HepG2 (cell line): Measurements from ENCODE around the gene YBX2. TPM values are rescaled to one million over a fixed set of nuclear protein-coding genes. Genes with fewer than 3 reads are reported as not detected.

Source experiments
- ARNT2 ChIP-seq: sonication (generic); formaldehyde crosslinking; IDR thresholded peaks from 2 replicates; pipeline ENCODE4 v1.8.0; 2022; ENCODE audit warnings: mild to moderate bottlenecking, low read depth, missing genetic modification reagents, moderate library complexity
- BORCS8-MEF2B ChIP-seq: sonication (generic); formaldehyde crosslinking; IDR thresholded peaks from 2 replicates; pipeline ENCODE4 v1.8.0; 2022; ENCODE audit warnings: mild to moderate bottlenecking, missing genetic modification reagents
- EHMT2 ChIP-seq: fragments of 200-600 bp; sonication (generic); IDR thresholded peaks from 2 replicates; pipeline ENCODE4 v1.7.0; 2017; ENCODE audit warnings: antibody characterized with exemption, low read depth, low read length, borderline replicate concordance
- ELK4 ChIP-seq: sonication (generic); formaldehyde crosslinking; IDR thresholded peaks from 2 replicates; pipeline ENCODE4 v1.9.0; 2021; ENCODE audit warnings: missing genetic modification reagents, borderline replicate concordance
- FOXJ3 ChIP-seq: sonication (generic); formaldehyde crosslinking; IDR thresholded peaks from 2 replicates; pipeline ENCODE4 v1.4.0; 2020; ENCODE audit warnings: missing genetic modification reagents, mild to moderate bottlenecking, borderline replicate concordance
- HCFC1 ChIP-seq: fragments of 150-350 bp; IDR thresholded peaks from 2 replicates; pipeline ENCODE4 v1.6.1; 2014; ENCODE audit warnings: low read depth, low read length
- KDM3A ChIP-seq: IDR thresholded peaks from 2 replicates; pipeline ENCODE4 v1.6.1; 2018; ENCODE audit warnings: low read depth, missing compliant biosample characterization
- NCOA5 ChIP-seq: sonication (generic); formaldehyde crosslinking; IDR thresholded peaks from 2 replicates; pipeline ENCODE4 v1.4.0; 2020; ENCODE audit warnings: missing genetic modification reagents
- NONO ChIP-seq, 2 experiments: fragments of 450-650 bp in 1 of 2; sonication (generic) in 1 of 2; formaldehyde crosslinking in 1 of 2; IDR thresholded peaks in 1 of 2; conservative IDR thresholded peaks in 1 of 2; 2 replicates each; pipeline versions ENCODE4 v1.6.1 to v1.8.0; 2017 to 2022; ENCODE audit warnings: mild to moderate bottlenecking in 1 of 2, missing genetic modification reagents in 1 of 2, moderate library complexity in 1 of 2
- RAD21 ChIP-seq: fragments of 450-650 bp; formaldehyde crosslinking; IDR thresholded peaks from 2 replicates; pipeline ENCODE4 v1.5.0; 2020; ENCODE audit warnings: mild to moderate bottlenecking
- SMAD9 ChIP-seq: sonication (generic); formaldehyde crosslinking; IDR thresholded peaks from 2 replicates; pipeline ENCODE4 v1.5.1; 2020; ENCODE audit warnings: mild to moderate bottlenecking, missing genetic modification reagents
- STAT5B ChIP-seq: sonication (generic); formaldehyde crosslinking; IDR thresholded peaks from 2 replicates; pipeline ENCODE4 v1.4.0; 2020; ENCODE audit warnings: missing genetic modification reagents
- TCF7 ChIP-seq: sonication (generic); IDR thresholded peaks from 2 replicates; pipeline ENCODE4 v1.6.1; 2016; ENCODE audit warnings: antibody characterized with exemption, low read depth
- TMF1 ChIP-seq: sonication (generic); formaldehyde crosslinking; IDR thresholded peaks from 2 replicates; pipeline ENCODE4 v1.8.1; 2022; ENCODE audit warnings: low read depth, missing genetic modification reagents
- ZEB1 ChIP-seq: IDR thresholded peaks from 2 replicates; pipeline ENCODE4 v1.6.1; 2012; ENCODE audit warnings: mild to moderate bottlenecking, low read depth, inconsistent platforms; ENCODE audit not compliant: insufficient replicate concordance
- ZFAT ChIP-seq: sonication (generic); formaldehyde crosslinking; conservative IDR thresholded peaks from 2 replicates; pipeline ENCODE4 v1.8.1; 2023; ENCODE audit warnings: missing genetic modification reagents, inconsistent platforms
- ZNF121 ChIP-seq: sonication (generic); formaldehyde crosslinking; IDR thresholded peaks from 2 replicates; pipeline ENCODE4 v1.5.0; 2020; ENCODE audit warnings: mild to moderate bottlenecking, missing genetic modification reagents
- ZNF225 ChIP-seq: sonication (generic); formaldehyde crosslinking; IDR thresholded peaks from 2 replicates; pipeline ENCODE4 v1.4.0; 2020; ENCODE audit warnings: mild to moderate bottlenecking, missing genetic modification reagents
- ZNF318 ChIP-seq: sonication (generic); formaldehyde crosslinking; IDR thresholded peaks from 2 replicates; pipeline ENCODE4 v1.4.0; 2020; ENCODE audit warnings: mild to moderate bottlenecking, missing genetic modification reagents
- ZNF362 ChIP-seq: sonication (generic); formaldehyde crosslinking; IDR thresholded peaks from 2 replicates; pipeline ENCODE4 v1.4.0; 2020; ENCODE audit warnings: missing genetic modification reagents, mild to moderate bottlenecking, borderline replicate concordance
- ZSCAN31 ChIP-seq: sonication (generic); formaldehyde crosslinking; IDR thresholded peaks from 2 replicates; pipeline ENCODE4 v1.5.0; 2020; ENCODE audit warnings: low read depth, mild to moderate bottlenecking, missing genetic modification reagents
- polyA plus RNA-seq, 8 experiments: library from polyadenylated mRNA; depleted of rRNA in 3 of 8; stranded (reverse) in 7 of 8; unstranded in 1 of 8; fragments of >200 nt; fragmentation: Illumina TruSeq in 4 of 8; extraction: Trizol in 4 of 8; gene quantifications; 2 replicates each; pipeline versions ENCODE4 v1.2.1 to v1.2.3, GENCODE V29; 2011 to 2016; ENCODE audit warnings: low read depth in 4 of 8, missing spikeins in 1 of 8, mixed read lengths in 1 of 8; ENCODE audit not compliant: insufficient read depth in 1 of 8
- total RNA-seq, 5 experiments: library from RNA; depleted of rRNA; stranded (reverse); fragments of >200 nt; fragmentation: Illumina TruSeq; extraction: Trizol; gene quantifications; 2 replicates each; pipeline ENCODE4 v1.2.3, GENCODE V29; 2016; ENCODE audit warnings: low read depth in 1 of 5

The YBX2 gene
- total and polyA plus RNA-seq, 2 of the 13 experiments (the other 11 are each of a cell fraction or from before 2014, with no cell fraction given) = 0.12 to 0.22 TPM

- no peak for TF ChIP-seq ZNF121 (CRISPR knock-in tag)
- no peak for TF ChIP-seq ZSCAN31 (CRISPR knock-in tag)
- TF ChIP-seq TMF1 = peak; percentile 87; the same call in 1 of the 2 replicates
- no peak for TF ChIP-seq STAT5B (CRISPR knock-in tag)
- no peak for TF ChIP-seq EHMT2
- peak; percentile 81 for TF ChIP-seq ARNT2 (CRISPR knock-in tag)
- no peak for TF ChIP-seq ZNF225 (CRISPR knock-in tag)
- no peak for TF ChIP-seq TCF7
- no peak for TF ChIP-seq ZNF362 (CRISPR knock-in tag)
- peak; percentile 11; the same call in 1 of the 2 replicates for TF ChIP-seq ZNF318
- no peak for TF ChIP-seq NCOA5
- TF ChIP-seq ZFAT (CRISPR knock-in tag) = no peak
- TF ChIP-seq ELK4 = no peak
- TF ChIP-seq ZEB1 = peak; percentile 37
- TF ChIP-seq NONO (IDR thresholded peaks at IDR 0.05) = no peak
- peak; percentile 80 for TF ChIP-seq NONO (CRISPR knock-in tag; conservative IDR thresholded peaks at IDR 0.05)
- peak; percentile 33; the same call in 1 of the 2 replicates for TF ChIP-seq KDM3A (CRISPR knock-in tag)
- TF ChIP-seq SMAD9 (CRISPR knock-in tag) = 0 out of 2 replicates have a peak, but pooled peaks have one; percentile 45
- TF ChIP-seq RAD21 (CRISPR knock-in tag) = peak; percentile 99
- TF ChIP-seq HCFC1 = no peak
- TF ChIP-seq BORCS8-MEF2B (CRISPR knock-in tag) = peak; percentile 52; the same call in 1 of the 2 replicates
- no peak for TF ChIP-seq FOXJ3 (CRISPR knock-in tag)
Measured at GRCh38 chr17:7280519-7281073, 13.8 kb downstream of the YBX2 start (continued).
